Panc1 (cell line): Measurements from ENCODE around the gene PLAAT4. TPM values are rescaled to one million over a fixed set of nuclear protein-coding genes. Genes with fewer than 3 reads are reported as not detected.

Experiments
- ATAC-seq: fragments of 200-7000 bp; cut with Tn5 transposase; 2 replicates; pipeline ENCODE4 v1.9.1; 2020; ENCODE audit warnings: mild to moderate bottlenecking, moderate library complexity
- BruUV-seq: library from RNA; stranded (reverse); fragments of 400-500 nt; replicated peaks from 2 replicates; lab custom pipeline; 2021; lab: Mats Ljungman, UMichigan
- CTCF ChIA-PET: fragments of 300-600 bp; sonication (Branson Sonifier 250); formaldehyde crosslinking; loops from one replicate; lab custom pipeline; 2022; ENCODE audit warnings: antibody characterized with exemption; lab: Charles Lee
- POLR2A ChIA-PET: fragments of 300-600 bp; sonication (Branson Sonifier 250); formaldehyde crosslinking; loops from one replicate; lab custom pipeline; 2022; ENCODE audit warnings: antibody characterized with exemption; lab: Charles Lee
- DNase-seq: peaks from one replicate; pipeline ENCODE4 v3.0.0-alpha.2; 2010; ENCODE audit warnings: low read depth, low spot score
- H3K27ac ChIP-seq: 2 replicates; pipeline ENCODE4 v1.5.1; 2011; ENCODE audit warnings: mild to moderate bottlenecking, low read length, inconsistent platforms
- H3K27me3 ChIP-seq: fragments of 200-500 bp; sonication (Bioruptor generic); 2 replicates; pipeline ENCODE4 v1.6.0; 2014; ENCODE audit warnings: low read length, inconsistent platforms; ENCODE audit not compliant: control insufficient read depth, insufficient read depth
- H3K36me3 ChIP-seq: fragments of 200-500 bp; sonication (Bioruptor generic); 2 replicates; pipeline ENCODE4 v1.5.1; 2014; ENCODE audit warnings: inconsistent platforms, mild to moderate bottlenecking, low read length, moderate library complexity; ENCODE audit not compliant: control insufficient read depth, insufficient read depth
- H3K4me1 ChIP-seq: 2 replicates; pipeline ENCODE4 v1.5.1; 2011; ENCODE audit warnings: inconsistent platforms, mild to moderate bottlenecking, low read length, moderate library complexity; ENCODE audit not compliant: control insufficient read depth, insufficient read depth
- H3K4me3 ChIP-seq, 2 experiments: 2 replicates each; pipeline ENCODE4 v1.5.1; 2011 to 2012; ENCODE audit warnings: low read depth in 2 of 2, low read length in 2 of 2, mild to moderate bottlenecking in 2 of 2, inconsistent platforms in 1 of 2, moderate library complexity in 1 of 2
- H3K9me3 ChIP-seq: fragments of 200-500 bp; sonication (Bioruptor generic); 2 replicates; pipeline ENCODE4 v1.5.1; 2014; ENCODE audit warnings: low read depth, mild to moderate bottlenecking, inconsistent platforms, low read length, moderate library complexity; ENCODE audit not compliant: control insufficient read depth, insufficient read depth
- CTCF ChIP-seq: fragments of 450-650 bp; IDR thresholded peaks from 2 replicates; pipeline ENCODE4 v1.5.1; 2017; ENCODE audit warnings: mild to moderate bottlenecking
- POLR2AphosphoS5 ChIP-seq: IDR thresholded peaks from 2 replicates; pipeline ENCODE4 v1.6.1; 2012; ENCODE audit warnings: mild to moderate bottlenecking, low read depth, low read length, moderate library complexity
- REST ChIP-seq, 2 experiments: IDR thresholded peaks; 2 replicates each; pipeline ENCODE4 v1.6.1; 2011 to 2012; ENCODE audit warnings: low read depth in 2 of 2, control low read depth in 1 of 2, low read length in 1 of 2, mild to moderate bottlenecking in 1 of 2, moderate library complexity in 1 of 2; ENCODE audit not compliant: insufficient read depth in 1 of 2
- SIN3A ChIP-seq: IDR thresholded peaks from 2 replicates; pipeline ENCODE4 v1.6.1; 2012; ENCODE audit warnings: low read depth, mild to moderate bottlenecking, low read length, moderate library complexity, borderline replicate concordance; ENCODE audit not compliant: insufficient read depth
- TCF7L2 ChIP-seq: IDR thresholded peaks from 2 replicates; pipeline ENCODE4 v1.6.1; 2011; ENCODE audit warnings: mild to moderate bottlenecking, low read depth, low read length, inconsistent platforms
- in situ Hi-C: cut with HindIII; loops from 2 replicates; pipeline ENCODE4 v1.10.0; 2016; ENCODE audit warnings: low sequenced_read_pairs, low pct_unique_long_range_greater_than_20kb
- intact Hi-C: fragments of 100-400 bp; cut with micrococcal nuclease; formaldehyde crosslinking; loops from one replicate; pipeline ENCODE4 v1.10.0; 2022; ENCODE audit not compliant: unreplicated experiment
- total RNA-seq: library from RNA; stranded (reverse); gene quantifications from one replicate; pipeline ENCODE4 v1.2.1, GENCODE V29; 2021; ENCODE audit not compliant: unreplicated experiment

PLAAT4 gene
- total RNA-seq, 1 experiment from 2014 or later, result 15.2 TPM

GRCh38 chr11:63572026-63572688 lies 35.5 kb downstream of the PLAAT4 start:
- ATAC-seq, result no peak
- Histone ChIP-seq H3K36me3 (no peaks in the 10 kb centered on the region), H3K27ac (no peak overlapping the region), H3K27me3 (no peaks in the 10 kb centered on the region; the same call in 1 of the 2 replicates), H3K4me3 (no peak overlapping the region), H3K4me1 (peaks cover 13% of the 10 kb centered on the region), H3K9me3 (no peaks in the 10 kb centered on the region)
- no peak for TF ChIP-seq CTCF
- TF ChIP-seq TCF7L2, result no peak
- no peak for TF ChIP-seq SIN3A
- TF ChIP-seq REST (IDR thresholded peaks at IDR 0.05; ENCODE audit: insufficient read depth in 1 of 2, low read depth in 2 of 2, low read length in 1 of 2), result no peak
- TF ChIP-seq POLR2AphosphoS5, result no peak
- in situ Hi-C loops (no loop called here), intact Hi-C loops (no loop called here)
- no TSS peak for BruUV-seq
- POLR2A ChIA-PET, result no interaction called here
- CTCF ChIA-PET, result no interaction called here
- DNase-seq, result no peak

- ChIA-PET POLR2A (interaction anchor here (0.7 kb wide), 1 partner anchor 742 kb away, joined by 7 read pairs; the partner anchor contains the start of gene STX5), CTCF (no interaction called here)
These were observed 37.6 kb downstream of the PLAAT4 start for GRCh38 chr11:63573881-63574855.

More at GRCh38 chr11:63573881-63574855, 37.6 kb downstream of the PLAAT4 start:
- ATAC-seq, result peak; percentile 92
- H3K4me1 ChIP-seq, result peaks cover 7% of the 10 kb centered on the region
- no peak for TF ChIP-seq SIN3A
- no peak for TF ChIP-seq POLR2AphosphoS5
- H3K4me3 ChIP-seq, result peak overlapping the region; percentile 19 to 44; a peak in 3 of 4 replicates
- H3K36me3 ChIP-seq, result no peaks in the 10 kb centered on the region
- H3K27ac ChIP-seq, result peak overlapping the region; percentile 62
- no peaks in the 10 kb centered on the region for H3K9me3 ChIP-seq
- in situ Hi-C loops, result no loop called here
- DNase-seq, result no peak
- intact Hi-C loops, result no loop called here
- BruUV-seq, result no TSS peak
- H3K27me3 ChIP-seq, result no peaks in the 10 kb centered on the region; the same call in 1 of the 2 replicates
